ENCODE data around the gene DBX2. TPM values are rescaled to one million over a fixed set of nuclear protein-coding genes. Genes with fewer than 3 reads are reported as not detected.

The DBX2 gene
- not detected in 2 replicates for total RNA-seq

DNA sequence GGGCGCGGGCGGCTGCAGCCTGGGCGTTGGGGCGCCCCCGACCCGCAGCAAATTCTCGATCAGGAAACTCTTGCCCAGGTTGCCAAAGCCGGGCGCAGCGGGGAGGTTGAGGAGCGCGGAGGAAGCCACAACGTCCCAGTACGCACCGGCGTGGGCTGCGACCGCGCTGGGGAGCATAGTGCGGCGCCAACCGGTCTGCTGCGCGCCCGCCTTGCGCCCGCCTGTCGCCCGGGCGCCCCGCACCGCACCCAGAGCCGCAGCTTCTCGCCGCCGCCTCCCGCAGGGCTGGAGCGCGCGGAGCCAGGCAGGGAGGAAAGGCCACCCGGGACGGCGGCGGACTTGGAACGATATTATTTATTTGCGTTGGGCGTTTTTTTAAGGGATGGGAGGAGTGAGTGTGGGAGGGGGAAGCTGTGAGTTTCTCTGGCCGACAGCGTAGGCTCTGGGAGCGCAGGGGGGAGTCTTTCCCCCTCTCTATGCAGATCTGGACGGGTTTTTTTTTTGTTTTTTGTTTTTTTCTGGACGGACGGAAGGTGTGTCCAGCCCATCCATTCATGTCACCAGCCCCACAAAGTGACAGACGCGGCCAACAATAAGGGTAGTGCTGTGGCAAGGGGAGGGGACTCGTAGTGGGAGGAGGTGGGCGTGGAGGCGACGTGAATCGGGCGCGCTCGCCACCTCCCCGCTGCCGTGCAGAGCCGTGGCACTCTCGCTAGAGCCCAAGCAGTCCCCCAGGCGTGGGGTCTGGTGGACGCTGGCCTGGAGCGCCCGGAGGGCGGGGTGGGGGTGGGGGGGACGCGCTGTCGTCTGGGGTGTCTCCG, at the start of gene DBX2:
Gene DBX2 (minus strand): TSS at position 349 of the 821 bp plus-strand sequence. CDS start 172 bp downstream, at position 177.

Other genes starting within 250 kb of the DBX2 start
- gene NELL2, start 174.8 kb downstream of the DBX2 start, total RNA-seq: under 0.01 TPM in 1 of 2 replicates, not detected in the other
- gene ANO6, start 165.0 kb upstream of the DBX2 start, total RNA-seq: 45.1 and 62.7 TPM in 2 replicates